HG03060 (cell line): ENCODE results near the gene THSD7A.

ENCODE experiments used
- ATAC-seq: cut with Tn5 transposase; IDR thresholded peaks from one replicate; pipeline ENCODE4 v1.9.1; 2021; ENCODE audit warnings: low read depth, moderate number of reproducible peaks; ENCODE audit not compliant: unreplicated experiment

The THSD7A gene, protein sequence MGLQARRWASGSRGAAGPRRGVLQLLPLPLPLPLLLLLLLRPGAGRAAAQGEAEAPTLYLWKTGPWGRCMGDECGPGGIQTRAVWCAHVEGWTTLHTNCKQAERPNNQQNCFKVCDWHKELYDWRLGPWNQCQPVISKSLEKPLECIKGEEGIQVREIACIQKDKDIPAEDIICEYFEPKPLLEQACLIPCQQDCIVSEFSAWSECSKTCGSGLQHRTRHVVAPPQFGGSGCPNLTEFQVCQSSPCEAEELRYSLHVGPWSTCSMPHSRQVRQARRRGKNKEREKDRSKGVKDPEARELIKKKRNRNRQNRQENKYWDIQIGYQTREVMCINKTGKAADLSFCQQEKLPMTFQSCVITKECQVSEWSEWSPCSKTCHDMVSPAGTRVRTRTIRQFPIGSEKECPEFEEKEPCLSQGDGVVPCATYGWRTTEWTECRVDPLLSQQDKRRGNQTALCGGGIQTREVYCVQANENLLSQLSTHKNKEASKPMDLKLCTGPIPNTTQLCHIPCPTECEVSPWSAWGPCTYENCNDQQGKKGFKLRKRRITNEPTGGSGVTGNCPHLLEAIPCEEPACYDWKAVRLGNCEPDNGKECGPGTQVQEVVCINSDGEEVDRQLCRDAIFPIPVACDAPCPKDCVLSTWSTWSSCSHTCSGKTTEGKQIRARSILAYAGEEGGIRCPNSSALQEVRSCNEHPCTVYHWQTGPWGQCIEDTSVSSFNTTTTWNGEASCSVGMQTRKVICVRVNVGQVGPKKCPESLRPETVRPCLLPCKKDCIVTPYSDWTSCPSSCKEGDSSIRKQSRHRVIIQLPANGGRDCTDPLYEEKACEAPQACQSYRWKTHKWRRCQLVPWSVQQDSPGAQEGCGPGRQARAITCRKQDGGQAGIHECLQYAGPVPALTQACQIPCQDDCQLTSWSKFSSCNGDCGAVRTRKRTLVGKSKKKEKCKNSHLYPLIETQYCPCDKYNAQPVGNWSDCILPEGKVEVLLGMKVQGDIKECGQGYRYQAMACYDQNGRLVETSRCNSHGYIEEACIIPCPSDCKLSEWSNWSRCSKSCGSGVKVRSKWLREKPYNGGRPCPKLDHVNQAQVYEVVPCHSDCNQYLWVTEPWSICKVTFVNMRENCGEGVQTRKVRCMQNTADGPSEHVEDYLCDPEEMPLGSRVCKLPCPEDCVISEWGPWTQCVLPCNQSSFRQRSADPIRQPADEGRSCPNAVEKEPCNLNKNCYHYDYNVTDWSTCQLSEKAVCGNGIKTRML (N-terminal part only)

DNA sequence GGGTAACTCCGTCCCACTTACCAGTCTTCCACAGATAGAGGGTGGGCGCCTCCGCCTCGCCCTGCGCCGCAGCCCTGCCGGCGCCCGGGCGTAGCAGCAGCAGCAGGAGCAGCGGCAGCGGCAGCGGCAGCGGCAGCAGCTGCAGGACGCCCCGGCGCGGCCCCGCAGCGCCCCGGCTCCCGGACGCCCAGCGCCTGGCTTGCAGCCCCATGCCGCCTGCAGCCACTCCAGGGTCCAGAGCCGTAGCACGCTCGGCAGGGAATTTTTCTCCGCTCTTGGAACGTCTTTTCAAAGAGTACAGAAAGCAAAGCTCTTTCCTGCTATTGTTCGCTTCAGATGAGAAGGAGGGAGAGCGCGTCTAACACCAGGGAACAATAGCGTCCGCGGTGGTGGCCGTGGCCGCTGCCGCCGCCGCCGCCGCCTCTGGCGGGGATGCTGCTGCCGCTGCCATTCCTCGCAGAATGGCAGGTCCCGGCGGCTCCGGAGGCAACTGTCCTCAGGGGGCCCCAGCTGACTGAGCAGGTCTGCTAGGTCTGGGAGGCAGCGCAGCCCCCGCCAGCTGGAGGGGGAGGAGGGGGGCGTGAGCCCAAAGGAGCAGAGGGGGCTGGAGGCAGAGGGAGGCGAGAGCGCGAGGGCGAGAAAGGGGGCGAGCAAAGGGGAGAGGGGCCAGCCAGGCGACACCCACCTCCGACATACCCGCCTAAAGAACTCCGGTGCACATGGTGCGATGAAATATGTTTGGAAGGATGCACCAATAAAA lies at the start of gene THSD7A:
TSS of gene THSD7A (minus strand) at position 463 of the 760 bp plus-strand sequence. CDS start at position 211, 252 bp downstream.
- ATAC-seq = no peak

DNA sequence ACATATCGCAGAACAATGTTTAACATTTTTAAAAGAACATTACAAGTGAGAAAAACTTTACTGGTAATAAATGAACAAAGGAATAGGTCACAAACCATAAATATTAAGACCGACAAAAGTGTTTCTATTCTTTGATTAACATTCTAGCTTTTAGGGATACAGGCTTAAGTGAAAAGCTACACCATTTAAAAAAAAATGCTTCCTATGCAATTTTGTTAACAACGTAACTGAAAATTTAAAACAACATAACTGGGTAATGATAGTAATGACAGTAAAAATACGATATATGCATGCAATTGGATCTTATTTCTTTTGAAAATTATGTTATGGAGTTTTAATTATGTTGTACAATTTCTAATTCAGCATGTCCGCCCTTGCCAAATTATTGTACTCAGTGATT lies 49.7 kb upstream of the THSD7A start:
- no peak for ATAC-seq

DNA sequence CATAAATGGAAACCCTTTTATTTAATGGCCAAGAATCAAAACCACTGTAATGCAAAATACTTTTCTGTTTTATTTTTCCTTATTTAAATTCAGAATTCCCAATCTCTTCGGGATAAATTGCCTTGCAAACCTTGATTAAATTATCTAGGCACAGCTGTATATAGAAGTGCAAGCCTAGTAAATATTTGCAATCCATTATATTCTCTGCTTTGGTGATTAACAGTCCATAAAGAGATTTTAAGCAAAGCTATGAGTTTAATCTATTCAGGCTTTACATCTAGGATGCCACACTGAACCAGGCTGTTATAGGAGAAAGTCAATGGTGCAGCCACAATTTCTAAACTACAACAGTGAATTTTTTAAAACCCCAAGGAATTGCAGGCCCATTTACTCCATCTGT lies 43.6 kb upstream of the THSD7A start:
- no peak for ATAC-seq

DNA sequence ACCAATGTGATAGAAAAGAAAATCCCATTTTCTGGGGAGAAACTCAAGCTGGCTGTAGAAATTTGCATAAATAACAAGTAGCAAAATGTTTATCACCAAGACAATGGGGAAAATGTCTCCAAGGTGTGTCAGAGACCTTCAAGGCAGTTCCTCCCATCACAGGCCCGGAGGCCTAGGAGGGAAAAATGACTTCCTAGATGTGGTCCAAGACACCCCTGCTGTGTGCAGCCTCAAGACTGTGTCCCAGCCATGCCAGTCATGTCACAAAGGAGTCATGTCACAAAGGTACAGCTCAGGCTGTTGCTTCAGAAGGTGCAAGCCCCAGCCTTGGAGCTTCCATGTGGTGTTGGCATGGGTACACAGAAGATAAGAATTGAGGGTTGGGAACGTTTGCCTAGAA lies 33.7 kb upstream of the THSD7A start:
- ATAC-seq = no peak

DNA sequence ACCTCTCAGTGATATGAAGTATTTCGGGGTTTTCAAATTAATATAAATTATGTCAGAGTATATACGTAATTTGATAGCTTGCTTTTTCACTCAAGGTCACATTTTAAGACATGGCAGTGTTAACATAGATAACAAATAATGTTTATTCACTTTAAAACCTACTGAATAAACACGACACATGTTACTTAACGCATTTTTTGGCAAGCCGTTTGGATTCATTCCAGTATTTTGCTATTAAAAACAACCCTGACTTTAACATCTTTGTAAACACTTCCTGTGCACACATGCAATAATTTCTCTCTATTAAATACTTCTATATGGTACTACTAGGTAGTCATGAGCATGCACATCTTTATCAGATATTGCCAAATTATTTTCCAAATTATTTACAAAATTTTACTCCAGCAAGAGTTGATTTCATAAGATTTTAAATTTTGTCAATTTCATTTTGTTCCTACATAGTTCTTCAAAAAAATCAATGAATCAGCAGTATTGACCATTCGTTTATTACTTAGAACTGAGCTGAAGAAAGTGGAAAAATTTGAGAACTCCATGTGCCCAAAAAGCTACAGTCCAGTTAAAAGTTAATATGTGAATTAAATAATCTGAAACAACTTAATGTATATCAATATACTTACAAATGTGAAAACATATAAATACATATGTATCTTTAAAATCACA lies 26.8 kb upstream of the THSD7A start:
- no peak for ATAC-seq

DNA sequence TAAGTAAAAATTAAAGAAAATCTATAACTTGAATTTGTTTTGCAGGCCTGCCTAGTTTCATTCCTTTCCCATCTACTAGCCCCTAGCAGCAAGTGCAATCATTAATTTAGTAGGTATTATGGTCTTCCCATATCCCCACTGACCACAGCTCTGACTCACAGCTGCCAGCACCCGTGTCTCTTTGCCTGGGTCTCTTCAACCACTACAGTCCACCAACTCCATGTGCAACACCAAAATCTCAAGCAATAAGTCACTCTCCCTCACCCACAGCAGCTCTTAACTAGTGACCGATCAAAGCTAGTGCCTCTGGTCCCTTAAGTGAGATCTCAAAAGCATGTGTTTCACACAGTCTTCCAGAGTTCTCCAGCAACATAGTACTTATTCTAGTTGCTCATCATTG lies 26.0 kb upstream of the THSD7A start:
- ATAC-seq = no peak

DNA sequence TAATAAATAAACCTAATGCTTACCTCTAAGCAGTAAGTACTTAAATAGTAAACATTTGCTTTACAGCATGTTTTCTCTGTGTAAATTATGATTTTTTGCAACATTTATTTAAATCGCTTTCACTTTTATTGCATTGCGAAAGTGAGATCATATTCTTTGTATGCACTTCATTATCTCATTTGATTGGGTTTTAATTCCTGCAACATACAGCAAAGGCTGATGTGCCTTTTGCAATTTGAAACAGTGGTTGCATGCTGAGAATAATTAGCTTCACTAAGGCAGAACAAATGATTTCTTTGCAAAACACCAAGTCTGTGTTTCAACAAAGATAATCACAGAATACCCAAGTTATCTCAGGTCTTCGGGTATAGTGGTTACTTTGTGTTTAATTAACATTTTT lies 16.3 kb upstream of the THSD7A start:
- no peak for ATAC-seq

DNA sequence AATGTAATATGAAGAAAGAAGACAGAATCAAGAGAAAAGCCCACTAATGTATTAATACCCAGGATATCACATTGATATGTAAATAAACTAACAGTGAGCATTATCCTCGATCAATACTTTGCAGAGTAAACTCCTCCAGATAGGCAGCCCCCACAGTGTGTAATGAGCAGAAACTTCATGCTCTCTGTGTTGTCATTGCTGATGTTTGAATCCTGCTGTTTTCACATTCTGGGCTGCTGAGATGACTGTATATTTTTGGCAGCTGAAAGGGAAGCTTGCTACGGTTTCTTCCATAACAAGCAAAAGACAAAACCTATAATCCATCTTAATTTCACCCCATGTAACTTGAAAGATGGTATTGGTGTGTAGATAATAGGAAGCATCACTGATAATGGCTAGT lies 15.3 kb upstream of the THSD7A start:
- ATAC-seq = no peak

DNA sequence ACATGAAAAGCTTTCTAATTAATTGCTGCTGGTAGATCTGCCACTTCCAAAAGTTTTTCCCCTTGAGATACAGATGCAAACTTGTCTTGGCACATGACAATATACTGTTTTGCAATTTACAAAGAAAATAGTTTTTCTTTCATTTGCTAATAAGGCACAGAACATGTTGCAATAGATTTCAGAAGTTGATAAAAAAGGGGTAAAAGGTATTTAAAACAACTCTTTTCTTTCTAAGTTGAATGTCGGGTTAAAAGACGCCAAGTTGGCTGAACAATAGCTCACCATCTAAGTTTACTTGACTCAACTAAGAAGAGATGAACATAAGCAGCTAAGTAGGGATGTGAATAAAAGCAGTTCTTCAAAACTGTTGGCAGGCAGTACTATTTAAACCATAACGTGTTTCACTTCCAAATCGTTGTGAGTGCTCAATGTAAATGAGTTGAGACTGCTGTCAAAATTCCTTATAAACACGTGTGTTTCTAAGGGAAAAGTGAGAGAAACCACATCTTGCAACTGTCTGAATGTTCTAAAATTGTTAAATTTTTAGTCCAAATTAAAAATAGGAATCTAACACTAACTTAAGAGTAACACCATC lies 14.5 kb upstream of the THSD7A start:
- ATAC-seq = no peak

DNA sequence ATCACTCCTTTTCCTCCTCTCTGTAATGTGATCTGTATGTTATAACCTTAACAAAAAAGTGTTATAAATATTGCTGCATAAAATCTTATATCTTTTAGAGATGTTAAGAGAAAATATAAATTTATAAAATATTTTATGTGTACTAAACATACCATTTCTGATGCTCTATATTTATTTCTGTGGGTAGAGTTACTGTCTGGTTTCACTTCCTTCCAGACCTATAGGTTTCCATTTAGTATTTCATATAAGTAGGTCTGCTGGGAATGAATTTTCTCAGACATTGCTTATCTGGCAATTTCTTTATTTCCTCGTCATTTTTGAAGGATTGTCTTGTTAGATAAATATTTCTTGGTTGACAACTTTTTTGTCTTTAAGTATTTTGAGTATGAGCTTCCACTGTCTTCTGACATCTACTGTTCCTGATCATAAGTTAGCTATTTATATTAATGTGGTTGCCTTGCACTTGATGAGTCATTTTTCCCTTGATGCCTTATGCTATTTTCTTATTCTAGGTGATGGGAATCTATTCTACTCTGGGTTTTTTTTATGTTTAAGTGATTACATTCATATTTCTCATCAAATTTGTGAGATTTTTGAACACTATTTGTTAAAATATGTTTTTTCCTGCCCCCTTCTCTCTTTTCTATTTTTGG lies 11.2 kb upstream of the THSD7A start:
- ATAC-seq = peak; percentile 54

DNA sequence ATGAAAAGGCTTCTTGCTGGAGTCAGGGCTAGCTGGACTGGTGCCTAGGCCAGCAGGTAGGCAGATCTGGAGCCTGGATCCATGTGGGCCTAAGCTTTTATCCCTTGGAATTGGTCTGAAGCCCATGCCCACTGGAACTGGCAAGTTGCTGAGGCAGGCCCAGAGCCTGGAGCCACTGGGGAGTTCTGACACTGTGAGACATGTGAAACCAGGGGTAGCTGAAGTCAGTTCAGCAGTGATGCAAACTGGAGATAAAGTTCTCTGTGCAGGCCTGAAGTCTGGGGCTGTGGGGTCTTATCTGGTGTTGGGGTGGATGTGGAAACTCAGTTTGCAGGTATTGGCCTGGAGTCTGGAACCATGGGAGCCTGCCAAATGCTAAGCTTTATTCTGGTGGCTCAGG lies 9.7 kb upstream of the THSD7A start:
- ATAC-seq = no peak

DNA sequence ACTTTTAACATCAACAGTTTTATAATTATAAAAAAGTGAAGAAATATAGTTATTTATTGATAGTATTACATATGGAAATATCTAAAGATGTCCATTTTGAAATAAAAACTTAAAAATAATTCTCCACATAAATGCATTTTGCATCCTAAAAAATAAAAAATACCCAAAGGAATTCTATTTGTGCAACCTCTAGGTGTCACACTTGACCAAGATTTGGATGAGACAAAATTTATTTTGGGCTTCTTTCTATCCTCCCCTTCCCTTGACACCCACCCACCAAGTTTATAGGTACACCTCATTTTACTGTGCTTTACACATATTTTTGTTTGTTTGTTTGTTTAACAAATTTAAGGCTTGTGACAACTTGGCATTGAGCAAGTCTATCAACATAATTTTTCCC lies 3.3 kb upstream of the THSD7A start:
- no peak for ATAC-seq

DNA sequence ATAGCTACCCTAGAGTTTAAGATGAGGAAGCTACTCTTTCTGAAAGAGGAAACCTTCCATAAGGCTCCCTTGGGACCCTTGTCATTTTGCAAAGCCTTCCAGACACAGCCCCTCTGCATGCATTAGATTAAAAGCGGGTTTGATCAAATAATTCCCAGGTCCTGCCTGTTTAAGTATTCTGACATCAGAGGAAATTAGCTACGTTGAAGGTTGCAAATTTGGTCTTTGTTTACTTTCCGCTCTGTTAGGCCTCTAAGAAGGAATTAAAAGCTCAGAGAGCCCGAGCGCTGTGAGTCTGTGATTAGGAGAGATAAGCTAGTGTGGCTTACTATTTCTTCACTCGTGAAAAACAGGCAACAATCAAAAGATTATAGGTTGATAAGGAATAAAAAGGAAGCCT lies 1.4 kb upstream of the THSD7A start:
- no peak for ATAC-seq

DNA sequence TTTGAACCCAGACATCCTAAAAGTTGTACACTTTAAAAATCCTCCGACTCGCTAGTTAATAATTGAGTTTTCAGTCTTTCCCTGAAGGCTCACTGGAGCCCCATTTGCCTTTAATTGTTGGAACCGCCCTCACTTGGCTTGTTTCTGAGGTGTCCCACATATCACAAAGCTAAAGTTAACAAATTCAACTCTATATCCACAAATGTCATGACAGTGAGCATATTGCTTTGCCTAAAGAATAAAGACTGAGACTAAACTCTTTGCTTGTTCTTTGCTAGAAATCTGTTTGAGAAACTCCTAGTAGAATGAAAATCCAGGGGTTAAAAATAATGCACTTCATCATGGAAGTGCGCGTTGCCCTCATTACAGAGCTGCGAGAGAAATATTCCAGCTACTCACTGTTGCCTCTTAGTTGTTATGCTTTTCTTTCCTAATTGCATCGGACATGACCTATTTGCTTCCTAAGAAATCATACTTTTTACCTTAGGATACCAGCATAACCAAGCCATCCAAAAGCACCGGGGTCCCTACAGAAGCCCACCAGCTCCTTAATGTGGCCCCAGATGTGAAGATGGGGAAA lies 752 bp downstream of the THSD7A start:
- ATAC-seq = no peak

DNA sequence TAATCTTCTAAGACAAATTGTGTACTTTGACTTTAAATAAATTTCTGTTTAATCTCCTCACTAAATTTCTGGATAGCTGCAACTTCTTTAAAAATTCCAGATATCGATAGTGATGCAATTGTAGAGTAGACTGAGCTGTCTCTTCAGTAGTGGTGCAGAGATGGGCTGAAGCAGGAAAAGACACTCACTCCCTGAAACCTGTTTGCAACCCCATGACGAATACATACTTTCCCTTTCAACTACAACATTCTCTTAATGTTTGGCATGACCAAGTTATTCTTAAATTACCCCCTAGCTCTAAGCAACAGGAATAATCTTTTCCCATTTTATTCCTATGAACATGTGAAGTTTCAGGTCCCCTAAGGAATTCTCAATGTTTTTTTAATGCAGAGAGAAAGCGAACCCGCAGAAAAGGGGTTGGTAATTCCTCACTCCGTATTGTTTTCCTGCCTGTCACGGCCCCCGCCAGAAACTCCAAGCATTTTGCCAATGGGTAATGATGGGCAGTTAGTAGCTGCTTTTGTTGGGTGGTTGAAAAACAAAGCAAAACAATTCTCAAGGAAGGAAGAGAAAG lies 1.3 kb downstream of the THSD7A start:
- no peak for ATAC-seq

DNA sequence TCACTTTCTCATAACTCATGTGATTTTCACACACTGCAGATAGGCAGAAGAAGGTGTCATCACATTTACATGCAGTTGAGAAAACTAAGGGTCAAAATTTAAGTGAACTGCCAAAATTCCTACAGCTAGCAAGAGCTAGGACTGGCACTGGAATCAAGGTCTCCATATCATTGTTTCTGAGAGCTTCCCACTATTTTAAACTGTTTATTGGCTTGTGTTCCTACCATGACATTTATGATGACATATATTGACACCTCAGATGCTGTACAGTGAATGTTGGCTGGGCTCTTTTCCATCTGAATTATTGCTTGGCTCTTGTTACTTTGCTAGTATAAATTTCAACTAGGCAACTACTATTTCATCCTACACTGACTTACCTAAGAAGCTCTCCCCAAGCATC lies 2.0 kb downstream of the THSD7A start:
- ATAC-seq = no peak

DNA sequence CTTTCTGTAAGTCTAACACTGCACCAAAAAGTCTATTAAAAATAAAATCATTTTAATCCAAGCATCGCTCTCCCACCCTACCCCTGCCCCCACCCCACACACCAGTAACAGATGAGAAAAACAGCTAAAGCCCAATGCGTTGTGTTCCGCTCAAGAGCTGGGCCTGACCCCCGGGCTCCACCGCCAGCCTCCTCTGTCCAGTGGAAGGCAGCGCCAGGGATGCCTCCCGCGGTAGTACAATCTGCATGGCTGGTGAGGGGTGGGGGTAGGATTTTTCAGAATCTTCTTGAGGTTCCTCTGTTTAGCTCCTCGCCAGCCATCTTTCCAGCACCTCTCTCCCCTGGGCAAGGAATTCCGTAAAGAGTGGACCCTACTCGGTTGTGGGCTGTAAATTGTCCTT lies 12.1 kb downstream of the THSD7A start:
- ATAC-seq = no peak

DNA sequence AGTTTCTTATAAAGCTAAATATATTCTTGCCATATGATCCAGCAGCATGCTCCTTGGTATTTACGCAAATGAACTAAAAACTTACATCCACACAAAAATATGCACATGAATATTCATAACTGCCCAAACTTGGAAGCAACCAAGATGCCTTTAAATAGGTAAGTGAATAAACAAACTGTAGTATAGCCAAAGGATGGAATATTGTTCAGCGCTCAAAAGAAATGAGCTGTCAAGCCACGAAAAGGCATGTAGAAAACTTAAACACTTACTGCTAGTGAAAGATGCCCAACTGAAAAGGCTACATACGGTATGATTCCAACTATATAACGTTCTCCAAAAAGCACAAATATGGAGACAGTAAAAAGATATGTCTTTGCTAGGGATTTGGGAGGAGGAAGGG lies 12.7 kb downstream of the THSD7A start:
- ATAC-seq = no peak
